Measurements from ENCODE around the gene ARHGAP8.

DNA sequence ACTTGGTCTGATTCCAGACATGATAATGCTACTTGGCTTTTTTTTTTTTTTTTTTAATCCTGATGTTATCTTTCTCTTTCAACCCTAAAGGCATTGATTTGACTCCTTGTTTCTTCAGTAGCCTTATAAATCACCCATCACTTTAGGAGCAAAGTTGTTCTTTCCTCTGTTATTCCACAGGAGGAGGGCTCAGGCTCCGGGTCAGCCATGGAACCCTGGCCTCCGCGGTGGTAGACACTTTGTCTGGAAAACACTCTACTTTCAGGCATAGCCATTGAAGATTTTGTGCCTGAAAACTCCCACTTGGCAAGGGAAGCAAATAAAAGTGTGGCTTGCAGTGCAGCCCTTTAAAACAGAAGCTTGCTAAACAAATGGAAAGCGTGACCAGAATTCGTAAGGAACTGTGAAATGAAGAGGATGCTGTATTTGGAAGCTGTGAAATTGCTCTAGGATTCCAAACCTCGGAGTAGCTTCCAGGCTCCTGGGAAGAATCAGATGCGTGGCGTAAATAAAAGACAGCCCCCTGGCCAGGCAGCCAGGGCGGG is 44.9 kb downstream of the ARHGAP8 start:
- no peak for TF ChIP-seq CTCF (IDR thresholded peaks at IDR 0.05)
- TF ChIP-seq POLR2A (IDR thresholded peaks at IDR 0.05), result no peak
